Dermis blood vessel endothelial cell (primary cell): ENCODE data around the gene NEDD8. TPM values are rescaled to one million over a fixed set of nuclear protein-coding genes. Genes with fewer than 3 reads are reported as not detected.
A peak's percentile ranks its signal among the peaks of the same experiment; 100 is the strongest.

ENCODE experiments used
- DNase-seq: peaks from one replicate; pipeline ENCODE4 v3.0.0; 2010
- total RNA-seq: library from RNA; depleted of rRNA; stranded (reverse); fragments of >200 nt; gene quantifications from 2 replicates; pipeline ENCODE4 v1.2.3, GENCODE V29; 2014

NEDD8 gene
- total RNA-seq, 1 donor from 2014 or later, result 197 TPM

- DNase-seq, result no peak
These were observed 53.6 kb downstream of the NEDD8 start for GRCh38 chr14:24178399-24179178.

DNA sequence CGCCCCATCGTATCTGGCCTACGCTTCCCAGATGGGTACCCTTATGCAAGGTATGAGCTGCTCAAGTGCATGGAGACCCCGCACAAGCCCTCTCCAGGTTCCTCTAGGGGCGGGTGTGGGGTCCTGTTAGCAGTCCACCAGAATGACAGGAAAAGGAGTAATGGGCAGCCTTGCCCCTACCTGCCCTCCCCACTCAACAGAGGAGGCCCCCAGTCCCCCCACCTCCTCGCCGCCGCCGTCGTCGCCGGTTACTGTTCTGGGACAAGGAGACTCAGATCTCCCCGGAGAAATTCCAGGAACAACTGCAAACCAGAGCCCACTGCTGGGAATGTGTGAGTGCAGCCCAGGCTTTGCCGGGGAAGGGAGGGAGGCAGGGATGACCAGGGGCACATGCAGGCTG lies 54.3 kb downstream of the NEDD8 start:
- no peak for DNase-seq

DNA sequence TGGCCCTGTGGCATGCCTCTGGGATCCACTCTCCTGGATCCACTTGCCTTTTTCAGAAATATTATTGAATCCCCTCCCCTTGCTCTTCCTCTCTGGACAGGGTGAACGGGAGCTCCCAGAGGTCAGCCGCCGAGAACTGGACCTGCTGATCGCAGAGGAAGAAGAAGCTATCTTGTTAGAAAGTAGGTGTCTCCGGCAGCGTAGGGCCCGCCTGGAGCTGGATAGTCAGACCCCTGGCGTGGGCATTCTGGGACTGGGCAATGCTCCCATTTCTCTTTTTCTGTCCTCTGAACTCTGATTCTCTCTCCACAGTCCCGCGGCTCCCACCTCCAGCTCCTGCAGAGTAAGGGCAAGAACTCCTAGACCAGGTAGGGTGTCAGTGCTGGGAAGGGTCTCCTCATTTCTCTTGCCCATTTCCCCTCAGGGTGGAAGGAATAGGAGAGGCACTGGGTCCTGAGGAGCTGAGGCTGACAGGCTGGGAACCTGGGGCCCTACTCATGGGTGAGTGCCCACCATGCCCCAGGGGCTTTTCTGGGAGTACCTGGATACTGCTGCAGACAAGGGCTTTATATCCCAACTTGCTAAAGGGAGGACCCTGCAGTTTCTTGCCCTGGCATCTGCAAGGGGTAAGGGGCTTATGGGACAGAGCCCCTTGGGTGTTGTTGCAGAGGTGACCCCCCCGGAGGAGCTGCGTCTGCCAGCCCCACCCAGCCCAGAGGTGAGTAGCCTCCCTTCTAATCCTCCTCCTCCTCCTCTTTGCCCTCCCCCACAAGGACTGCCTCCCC lies 54.9 kb downstream of the NEDD8 start:
- no peak for DNase-seq

- DNase-seq, result no peak
These were observed 55.6 kb downstream of the NEDD8 start for GRCh38 chr14:24176599-24176998.

GRCh38 chr14:24172871-24173281 lies 59.3 kb downstream of the NEDD8 start:
- DNase-seq, result no peak

- no peak for DNase-seq
These were observed 59.8 kb downstream of the NEDD8 start for GRCh38 chr14:24172261-24172860.

- DNase-seq, result peak; percentile 97
These were observed 60.5 kb downstream of the NEDD8 start, which contains the start of gene REC8 for GRCh38 chr14:24171422-24172260. Gene REC8, plus strand, starts transcription at chr14:24172080. Its CDS starts 473 bp downstream, at chr14:24172553.

GRCh38 chr14:24167469-24168114 lies 64.6 kb downstream of the NEDD8 start:
- no peak for DNase-seq

Other genes with a start within 250 kb of the NEDD8 start
- gene DHRS4L2, start 243.4 kb downstream of the NEDD8 start, total RNA-seq, result 11.6 and 12.6 TPM in 2 replicates
- gene CARMIL3, start 180.4 kb downstream of the NEDD8 start, total RNA-seq, result 0.05 TPM in 1 of 2 replicates, not detected in the other
- not detected in 2 replicates for gene CPNE6, start 160.8 kb downstream of the NEDD8 start, total RNA-seq
- 5.8 and 10.5 TPM in 2 replicates for gene PCK2, start 138.1 kb downstream of the NEDD8 start, total RNA-seq
- gene DCAF11, start 117.6 kb downstream of the NEDD8 start, total RNA-seq, result 90.7 and 93.9 TPM in 2 replicates
- gene NRL, start 117.4 kb downstream of the NEDD8 start, total RNA-seq, result 0.88 and 2.6 TPM in 2 replicates
- gene FITM1, start 101.7 kb downstream of the NEDD8 start, total RNA-seq, result 0.42 and 0.51 TPM in 2 replicates
- gene PSME1, start 96.2 kb downstream of the NEDD8 start, total RNA-seq, result 167 TPM in 2 replicates
- 21.4 and 26.4 TPM in 2 replicates for gene EMC9, start 90.8 kb downstream of the NEDD8 start, total RNA-seq
- gene PSME2, start 85.8 kb downstream of the NEDD8 start, total RNA-seq, result 108 and 110 TPM in 2 replicates
- gene RNF31, start 84.9 kb downstream of the NEDD8 start, total RNA-seq, result 53.2 and 54.1 TPM in 2 replicates
- 37.8 and 55.5 TPM in 2 replicates for gene IRF9, start 71.1 kb downstream of the NEDD8 start, total RNA-seq
- 2.7 and 4.2 TPM in 2 replicates for gene REC8, start 60.3 kb downstream of the NEDD8 start, total RNA-seq
- 28.8 and 60.6 TPM in 2 replicates for gene IPO4, start 43.6 kb downstream of the NEDD8 start, total RNA-seq
- gene TM9SF1, start 36.9 kb downstream of the NEDD8 start, total RNA-seq, result 63.5 and 82.5 TPM in 2 replicates
- not detected in 2 replicates for gene TSSK4, start 26.7 kb downstream of the NEDD8 start, total RNA-seq
- gene CHMP4A, start 18.9 kb downstream of the NEDD8 start, total RNA-seq, result 36.8 and 39.3 TPM in 2 replicates
- 5.9 and 23.7 TPM in 2 replicates for gene MDP1, start 16.3 kb downstream of the NEDD8 start, total RNA-seq
- gene GMPR2, start 562 bp upstream of the NEDD8 start, total RNA-seq, result 108 and 121 TPM in 2 replicates
- gene TINF2, start 10.3 kb upstream of the NEDD8 start, total RNA-seq, result 68.4 and 71.7 TPM in 2 replicates
- gene TGM1, start 30.8 kb upstream of the NEDD8 start, total RNA-seq, result 0.17 and 0.51 TPM in 2 replicates
- 27.9 and 28.6 TPM in 2 replicates for gene RABGGTA, start 39.2 kb upstream of the NEDD8 start, total RNA-seq
- 10.6 and 16.7 TPM in 2 replicates for gene DHRS1, start 67.4 kb upstream of the NEDD8 start, total RNA-seq
- gene NOP9, start 67.5 kb upstream of the NEDD8 start, total RNA-seq, result 30.1 and 33.5 TPM in 2 replicates
- gene CIDEB, start 75.6 kb upstream of the NEDD8 start, total RNA-seq, result 4.6 and 7.5 TPM in 2 replicates
- 5.9 and 9.7 TPM in 2 replicates for gene LTB4R2, start 77.8 kb upstream of the NEDD8 start, total RNA-seq
- 3.5 and 3.6 TPM in 2 replicates for gene LTB4R, start 79.1 kb upstream of the NEDD8 start, total RNA-seq
- gene ADCY4, start 102.7 kb upstream of the NEDD8 start, total RNA-seq, result 68.4 and 138 TPM in 2 replicates
- gene RIPK3, start 107.6 kb upstream of the NEDD8 start, total RNA-seq, result 4.7 and 5.8 TPM in 2 replicates
- 8.8 and 11.1 TPM in 2 replicates for gene NFATC4, start 135.8 kb upstream of the NEDD8 start, total RNA-seq
- 12.6 and 17.0 TPM in 2 replicates for gene NYNRIN, start 166.6 kb upstream of the NEDD8 start, total RNA-seq
- 0.84 and 1.0 TPM in 2 replicates for gene CBLN3, start 197.3 kb upstream of the NEDD8 start, total RNA-seq
- gene KHNYN, start 197.6 kb upstream of the NEDD8 start, total RNA-seq, result 55.5 and 67.0 TPM in 2 replicates
- gene SDR39U1, start 210.4 kb upstream of the NEDD8 start, total RNA-seq, result 9.3 and 79.1 TPM in 2 replicates